ENCODE measurements around the gene THAP7.

GRCh38 chr22:20988573-20989322 is 13.2 kb downstream of the THAP7 start:
- TF ChIP-seq ERG (CRISPR knock-in tag; IDR thresholded peaks at IDR 0.05) (no peak), NR1H2 (CRISPR knock-in tag; IDR thresholded peaks at IDR 0.05) (no peak), E2F1 (CRISPR knock-in tag; IDR thresholded peaks at IDR 0.05) (no peak), CTCF (IDR thresholded peaks at IDR 0.05) (no peak), USF1 (CRISPR knock-in tag; IDR thresholded peaks at IDR 0.05) (no peak)

Data from WTC11 (cell line).